Prostate gland (tissue), 2 donors: ENCODE measurements around the gene BMERB1. TPM values are rescaled to one million over a fixed set of nuclear protein-coding genes. Genes with fewer than 3 reads are reported as not detected.

Experiments used
- DNase-seq: peaks from one replicate; pipeline ENCODE4 v3.0.0-alpha.2; 2019; ENCODE audit warnings: low spot score
- H3K27ac ChIP-seq, 2 donors: fragments of 200-600 bp; sonication (generic); 2 replicates each; pipeline ENCODE4 v1.5.1; 2017 to 2019
- H3K27me3 ChIP-seq: fragments of 200-600 bp; sonication (generic); replicated peaks from 2 replicates; pipeline ENCODE4 v1.5.1; 2019; ENCODE audit not compliant: insufficient read depth
- H3K36me3 ChIP-seq, 2 donors: fragments of 200-600 bp; sonication (generic); 1 replicate in 1 of 2; 2 replicates in 1 of 2; pipeline versions ENCODE4 v1.5.1 to v1.8.1; 2017 to 2019
- H3K4me1 ChIP-seq: fragments of 200-600 bp; sonication (generic); replicated peaks from 2 replicates; pipeline ENCODE4 v1.5.1; 2019
- H3K4me3 ChIP-seq, 2 donors: fragments of 200-600 bp; sonication (generic); 2 replicates each; pipeline ENCODE4 v1.5.1; 2017 to 2019
- H3K9me3 ChIP-seq: fragments of 200-600 bp; sonication (generic); 2 replicates; pipeline ENCODE4 v1.5.1; 2017
- CTCF ChIP-seq, 4 experiments: fragments of 200-600 bp in 2 of 4; fragments of 450-650 bp in 2 of 4; sonication (generic) in 2 of 4; IDR thresholded peaks; 1 replicate in 3 of 4; 2 replicates in 1 of 4; pipeline ENCODE4 v1.5.1; 2016 to 2019; ENCODE audit warnings: antibody characterized with exemption in 4 of 4, mild to moderate bottlenecking in 2 of 4, moderate library complexity in 2 of 4
- POLR2A ChIP-seq: fragments of 450-650 bp; IDR thresholded peaks from one replicate; pipeline ENCODE4 v1.6.1; 2016; ENCODE audit warnings: antibody characterized with exemption, mild to moderate bottlenecking
- POLR2AphosphoS5 ChIP-seq: sonication (generic); formaldehyde crosslinking; IDR thresholded peaks from one replicate; pipeline ENCODE4 v1.6.1; 2017; ENCODE audit warnings: antibody characterized with exemption
- WGBS: methylation state at CpG from one replicate; pipeline ENCODE4 v1.1.5; 2018; 5-methylcytosine and 5-hydroxymethylcytosine counted together
- intact Hi-C: fragments of 100-400 bp; cut with DNase I; formaldehyde crosslinking; loops from one replicate; pipeline ENCODE4 v1.14.2; 2022
- total RNA-seq, 2 donors: library from RNA; depleted of rRNA; stranded (reverse); fragments of >200 nt; gene quantifications; one replicate each; pipeline ENCODE4 v1.1.0, GENCODE V29; 2016

The BMERB1 gene
- total RNA-seq, 2 donors from 2014 or later = 49.1 to 51.1 TPM

- Histone ChIP-seq H3K36me3 (peaks cover 12% of the 10 kb centered on the region in 2 donors), H3K4me1 (no peaks in the 10 kb centered on the region), H3K27me3 (no peaks in the 10 kb centered on the region), H3K27ac (no peak overlapping the region), H3K9me3 (no peaks in the 10 kb centered on the region), H3K4me3 (no peak overlapping the region)
- no peak for DNase-seq
- 76% methylated on average over 6 of the region's 6 CpGs for WGBS
- intact Hi-C loops = no loop called here
- no peak for TF ChIP-seq POLR2AphosphoS5
- TF ChIP-seq POLR2A = no peak
- no peak for TF ChIP-seq CTCF (IDR thresholded peaks at IDR 0.05)
Measured at GRCh38 chr16:15620611-15621195, 186.3 kb downstream of the BMERB1 start.

- Histone ChIP-seq H3K27me3 (no peaks in the 10 kb centered on the region), H3K9me3 (no peaks in the 10 kb centered on the region), H3K4me3 (no peak overlapping the region), H3K36me3 (peaks cover 11 to 12% of the 10 kb centered on the region in 2 donors), H3K4me1 (no peaks in the 10 kb centered on the region), H3K27ac (no peak overlapping the region)
- TF ChIP-seq CTCF (IDR thresholded peaks at IDR 0.05) (no peak), POLR2A (no peak), POLR2AphosphoS5 (no peak)
- no peak for DNase-seq
- 71% methylated on average over 4 of the region's 4 CpGs for WGBS
- intact Hi-C loops = no loop called here
Measured at GRCh38 chr16:15621456-15621855, 187.1 kb downstream of the BMERB1 start.

- H3K9me3 ChIP-seq = no peaks in the 10 kb centered on the region
- no peak for DNase-seq
- H3K4me3 ChIP-seq = no peak overlapping the region
- H3K4me1 ChIP-seq = no peaks in the 10 kb centered on the region
- no peaks in the 10 kb centered on the region for H3K27me3 ChIP-seq
- WGBS = 100% methylated on average over 8 of the region's 8 CpGs
- intact Hi-C loops = no loop called here
- H3K27ac ChIP-seq = no peak overlapping the region
- H3K36me3 ChIP-seq = peaks cover 6 to 12% of the 10 kb centered on the region in 2 donors
- TF ChIP-seq CTCF (IDR thresholded peaks at IDR 0.05) = no peak
- TF ChIP-seq POLR2A = no peak
- no peak for TF ChIP-seq POLR2AphosphoS5
Measured at GRCh38 chr16:15621889-15622288, 187.5 kb downstream of the BMERB1 start.

GRCh38 chr16:15631730-15632409, 197.5 kb downstream of the BMERB1 start:
- intact Hi-C loops = no loop called here
- Histone ChIP-seq H3K36me3 (peaks cover 13 to 23% of the 10 kb centered on the region in 2 donors), H3K27ac (no peak overlapping the region), H3K4me3 (no peak overlapping the region), H3K27me3 (no peaks in the 10 kb centered on the region), H3K4me1 (no peaks in the 10 kb centered on the region), H3K9me3 (no peaks in the 10 kb centered on the region)
- DNase-seq = no peak
- TF ChIP-seq POLR2A = no peak
- 98% methylated on average over 2 of the region's 2 CpGs for WGBS

GRCh38 chr16:15635926-15636325, 201.5 kb downstream of the BMERB1 start:
- H3K4me1 ChIP-seq = no peaks in the 10 kb centered on the region
- intact Hi-C loops = no loop called here
- H3K27me3 ChIP-seq = no peaks in the 10 kb centered on the region
- no peaks in the 10 kb centered on the region for H3K9me3 ChIP-seq
- DNase-seq = no peak
- H3K27ac ChIP-seq = no peak overlapping the region
- TF ChIP-seq POLR2AphosphoS5 = no peak
- TF ChIP-seq POLR2A = no peak
- no peak for TF ChIP-seq CTCF (IDR thresholded peaks at IDR 0.05)
- H3K4me3 ChIP-seq = no peak overlapping the region
- peaks cover 10 to 22% of the 10 kb centered on the region in 2 donors for H3K36me3 ChIP-seq
- 93% methylated on average over 9 of the region's 9 CpGs for WGBS
